Measurements from ENCODE around the gene SBNO2.

The SBNO2 gene

GRCh38 chr19:1073063-1073955, 100.8 kb downstream of the SBNO2 start:
- no peak for DNase-seq (ENCODE audit: low spot score)

GRCh38 chr19:1072371-1073015, 101.6 kb downstream of the SBNO2 start:
- DNase-seq (ENCODE audit: low spot score): no peak

- peak; percentile 38 for DNase-seq (ENCODE audit: low spot score)
Observed at GRCh38 chr19:1070931-1071791, 102.9 kb downstream of the SBNO2 start.

GRCh38 chr19:1070576-1070930, 103.5 kb downstream of the SBNO2 start:
- no peak for DNase-seq (ENCODE audit: low spot score)

- no peak for DNase-seq (ENCODE audit: low spot score)
Observed at GRCh38 chr19:1069009-1069779, 104.9 kb downstream of the SBNO2 start.

GRCh38 chr19:1068009-1069001, 105.8 kb downstream of the SBNO2 start:
- no peak for DNase-seq (ENCODE audit: low spot score)

GRCh38 chr19:1067341-1067957, 106.6 kb downstream of the SBNO2 start:
- DNase-seq (ENCODE audit: low spot score): no peak

- DNase-seq (ENCODE audit: low spot score): no peak
Observed at GRCh38 chr19:1066748-1067340, 107.2 kb downstream of the SBNO2 start, which contains the start of gene ARHGAP45. Gene ARHGAP45 (plus strand): TSS chr19:1067167. CDS start chr19:1067406, 239 bp downstream.

GRCh38 chr19:1066251-1066747, 107.8 kb downstream of the SBNO2 start:
- DNase-seq (ENCODE audit: low spot score): no peak

GRCh38 chr19:1065606-1066109, 108.4 kb downstream of the SBNO2 start:
- no peak for DNase-seq (ENCODE audit: low spot score)

GRCh38 chr19:1064661-1065605, 109.1 kb downstream of the SBNO2 start:
- peak; percentile 75 for DNase-seq (ENCODE audit: low spot score)

GRCh38 chr19:1063909-1064660, 110.0 kb downstream of the SBNO2 start:
- no peak for DNase-seq (ENCODE audit: low spot score)

GRCh38 chr19:1063030-1063908, 110.8 kb downstream of the SBNO2 start:
- no peak for DNase-seq (ENCODE audit: low spot score)

GRCh38 chr19:1062387-1063029, 111.6 kb downstream of the SBNO2 start:
- no peak for DNase-seq (ENCODE audit: low spot score)

- DNase-seq (ENCODE audit: low spot score): no peak
Observed at GRCh38 chr19:1061987-1062386, 112.1 kb downstream of the SBNO2 start.

GRCh38 chr19:1060689-1061088, 113.4 kb downstream of the SBNO2 start:
- no peak for DNase-seq (ENCODE audit: low spot score)

All from AG08395 (cell line).